Measurements from ENCODE around the gene PPP1R13B.

Gene PPP1R13B

GRCh38 chr14:103708750-103709187, 138.6 kb downstream of the PPP1R13B start:
- DNase-seq: no peak

- DNase-seq: no peak
These were observed 139.8 kb downstream of the PPP1R13B start for GRCh38 chr14:103707329-103708263.

DNA sequence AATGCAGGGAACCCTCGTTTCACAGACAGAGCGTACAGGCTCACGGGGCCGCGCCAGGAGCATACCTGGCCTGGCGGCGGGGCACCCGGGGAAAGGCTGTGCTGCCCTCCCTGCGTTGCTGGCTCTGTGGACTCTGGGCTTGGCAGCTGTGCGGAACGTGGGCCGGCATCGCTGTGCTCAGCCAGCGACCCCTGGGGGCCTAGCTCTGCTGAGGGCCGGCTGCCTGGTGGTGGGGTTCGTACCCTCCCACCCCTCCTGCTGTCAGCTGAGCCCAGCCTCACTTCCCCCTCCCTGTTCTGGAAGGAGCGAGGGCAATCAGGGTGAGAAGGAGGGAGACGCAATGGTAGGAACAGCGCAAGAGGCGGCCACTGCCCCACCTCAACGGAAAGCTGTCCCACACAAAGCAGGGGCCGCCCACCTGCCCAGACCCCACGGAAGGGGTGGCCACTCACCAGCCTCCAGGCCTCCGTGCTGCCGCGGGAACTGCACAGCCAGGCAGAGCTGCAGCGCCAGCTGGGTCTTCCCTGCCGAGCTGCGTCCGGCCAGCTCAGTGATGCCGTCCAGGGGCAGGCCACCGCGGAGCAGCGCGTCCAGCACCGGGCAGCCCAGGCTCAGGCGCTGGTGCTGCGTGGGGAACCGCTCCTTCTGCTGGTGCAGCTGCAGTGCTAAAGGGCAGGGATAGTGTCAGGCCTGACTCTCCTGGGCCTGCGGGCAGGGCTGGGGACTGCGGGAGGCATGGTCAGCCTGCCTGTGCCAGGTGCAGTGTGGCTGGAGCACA, 140.6 kb downstream of the PPP1R13B start:
- DNase-seq: no peak

DNA sequence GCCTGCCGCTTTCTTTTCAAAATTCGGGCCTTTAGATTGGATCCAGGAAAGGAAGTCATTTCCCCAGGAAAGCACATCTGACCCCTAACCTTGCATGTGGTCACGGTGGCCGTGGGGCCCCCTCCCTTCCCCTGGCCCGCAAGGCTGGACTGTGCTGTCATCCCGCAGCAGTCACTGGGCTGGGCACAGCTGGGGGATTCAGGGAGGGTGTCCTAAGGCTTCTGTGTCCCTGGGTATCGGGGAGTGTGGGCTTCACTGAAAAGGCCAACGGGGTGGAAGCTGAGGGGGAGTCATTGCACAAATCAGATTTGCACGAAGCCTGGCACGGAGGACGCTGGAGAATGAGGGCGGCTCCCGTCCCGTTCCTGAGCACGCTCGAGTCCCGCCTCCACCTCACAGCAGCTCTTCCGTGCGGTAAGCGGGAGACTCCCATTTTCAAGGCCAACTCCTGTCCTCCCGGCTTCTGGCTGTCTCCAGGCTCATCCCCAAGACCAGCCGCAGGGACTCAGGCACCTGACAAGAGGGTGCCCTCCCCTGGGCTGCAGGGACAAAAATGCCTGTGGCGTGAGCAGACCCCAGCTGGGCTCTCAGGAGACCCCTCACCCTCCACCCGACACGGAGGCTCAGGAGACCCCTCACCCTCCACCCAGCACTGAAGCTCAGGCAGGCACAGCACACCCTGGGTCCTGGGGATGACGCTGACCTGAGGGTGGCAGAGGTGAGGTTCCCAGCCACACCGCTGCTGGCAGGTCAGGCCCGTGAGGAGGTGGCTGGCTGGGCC, 141.7 kb downstream of the PPP1R13B start:
- DNase-seq: no peak

DNA sequence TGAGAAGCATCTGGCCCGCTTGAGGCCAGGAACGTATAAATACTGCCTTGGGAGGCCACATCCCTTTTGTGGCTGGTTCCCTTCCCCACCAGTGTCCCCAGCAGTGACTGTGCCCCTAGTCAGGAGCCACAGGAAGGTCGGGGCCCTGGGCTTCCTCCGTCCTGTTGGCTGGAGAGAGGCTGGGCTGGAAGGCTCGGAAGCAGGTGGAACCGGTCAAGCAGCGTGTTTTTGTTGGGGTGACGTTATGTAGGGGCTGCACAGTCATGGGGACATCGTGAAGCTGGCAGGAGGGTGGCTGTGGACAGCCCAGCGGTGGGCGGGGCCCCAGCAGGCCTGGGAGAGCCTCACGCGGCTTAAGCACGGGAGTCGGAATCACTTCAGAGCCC, 142.3 kb downstream of the PPP1R13B start:
- no peak for DNase-seq

DNA sequence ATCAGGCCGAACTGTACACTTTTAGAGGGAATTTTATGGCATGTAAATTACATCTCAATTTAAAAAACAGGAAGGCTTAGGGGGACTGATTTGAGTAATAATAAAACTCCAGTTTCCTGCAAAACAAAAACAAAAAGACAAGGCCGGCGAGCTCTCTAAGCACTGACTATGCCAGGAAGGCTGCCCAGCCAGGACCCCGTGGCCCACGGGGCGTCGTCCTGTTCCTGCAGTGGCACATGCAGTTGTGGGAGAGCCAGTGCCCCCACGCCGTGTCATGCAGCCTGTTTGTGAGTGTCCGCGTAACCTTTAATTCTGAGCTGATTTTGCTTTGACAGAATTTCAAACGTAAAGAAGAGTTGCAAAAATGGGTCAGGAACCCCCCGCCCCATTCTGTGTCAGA, 142.7 kb downstream of the PPP1R13B start:
- no peak for DNase-seq

DNA sequence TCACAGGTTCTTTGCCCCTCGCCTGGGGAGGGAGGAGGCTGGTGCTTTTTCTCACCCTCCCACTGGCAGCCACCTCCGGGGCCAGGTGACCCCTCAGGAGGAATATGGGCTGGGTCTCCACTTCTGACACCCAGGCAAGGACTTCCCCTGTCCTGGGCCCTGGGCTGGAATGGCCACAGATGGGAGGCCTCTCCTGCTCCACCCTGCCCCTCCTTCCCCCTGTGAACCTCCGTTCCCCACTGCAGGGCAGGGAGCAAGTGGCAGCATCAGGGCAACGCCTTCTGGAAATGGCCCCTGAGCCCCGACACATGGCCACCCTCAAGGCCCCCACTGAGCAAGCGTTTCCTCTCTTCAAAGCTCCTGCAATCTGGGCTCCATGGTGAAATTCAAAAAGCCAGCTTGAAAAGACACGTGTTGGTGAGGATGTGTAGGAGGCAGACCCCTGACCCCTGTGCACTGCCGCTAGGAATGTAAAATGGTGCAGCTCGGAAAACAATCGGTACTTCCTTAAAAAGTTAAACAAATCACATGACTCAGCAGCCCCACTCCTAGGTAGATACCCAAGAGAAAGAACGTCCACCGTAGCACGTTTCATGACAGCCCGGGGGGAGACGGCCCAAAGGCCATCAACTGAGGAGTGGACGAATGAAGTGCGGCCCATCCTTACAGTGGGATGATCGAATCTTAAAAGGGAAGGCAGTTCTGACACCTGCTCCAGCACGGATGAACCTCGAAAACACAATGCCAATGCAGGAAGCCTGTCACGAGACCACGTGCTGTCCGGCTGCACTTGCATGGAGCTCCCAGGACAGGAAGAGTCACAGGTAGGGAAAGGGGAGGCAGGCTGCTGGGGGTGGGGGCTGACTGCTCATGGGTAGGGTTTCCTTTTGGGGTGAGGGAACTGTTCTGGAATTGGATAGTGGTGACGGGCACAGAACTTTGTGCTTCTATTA, 143.7 kb downstream of the PPP1R13B start:
- DNase-seq: no peak

DNA sequence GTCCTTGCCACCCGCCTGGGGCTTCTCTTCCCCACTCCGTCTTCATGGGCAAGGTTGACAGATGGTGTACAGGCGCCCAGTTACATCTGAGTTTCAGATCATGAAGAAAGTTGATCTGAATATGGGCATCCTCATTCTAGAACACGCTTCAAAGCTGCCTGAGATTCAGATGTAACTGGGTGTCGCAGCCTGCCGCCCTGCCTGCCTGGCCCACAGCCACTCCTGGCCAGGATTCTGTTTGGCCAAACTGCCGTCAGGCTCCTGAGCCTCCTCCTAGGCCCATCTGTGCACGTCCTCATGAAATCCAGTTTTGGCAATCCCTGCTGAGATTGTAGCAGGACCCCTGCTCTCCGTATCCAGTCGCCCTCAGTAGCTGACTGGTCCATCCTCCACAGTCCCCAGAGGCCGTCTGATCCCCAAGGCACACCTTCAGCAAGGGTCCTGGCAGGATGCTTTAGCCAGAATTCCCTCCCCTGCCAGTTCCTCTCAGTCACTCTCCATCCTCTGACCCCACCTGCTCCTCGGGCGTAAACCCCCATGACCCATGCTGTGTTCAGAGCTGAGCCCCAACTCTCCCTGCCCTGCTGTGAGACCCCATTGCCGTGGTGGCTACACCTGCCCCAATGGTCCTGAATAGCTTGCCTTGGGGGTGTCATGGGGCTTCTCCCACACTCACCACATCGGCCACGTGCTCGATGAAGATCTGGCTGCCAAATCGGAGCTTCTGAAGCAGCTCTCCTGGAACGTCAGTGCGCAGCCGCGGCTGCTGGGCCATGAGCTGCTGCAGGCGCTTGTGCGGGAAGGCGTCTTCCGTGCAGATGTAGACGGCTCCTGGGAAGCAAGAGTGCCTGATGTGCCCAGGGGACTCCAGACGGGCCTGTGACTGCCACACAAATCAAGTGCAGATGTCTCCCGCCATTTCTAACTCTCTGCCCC, 144.6 kb downstream of the PPP1R13B start:
- no peak for DNase-seq

GRCh38 chr14:103702095-103702494, 145.3 kb downstream of the PPP1R13B start:
- DNase-seq: no peak

- DNase-seq: no peak
These were observed 146.5 kb downstream of the PPP1R13B start for GRCh38 chr14:103700753-103701490.

- no peak for DNase-seq
These were observed 147.2 kb downstream of the PPP1R13B start for GRCh38 chr14:103699901-103700752.

DNA sequence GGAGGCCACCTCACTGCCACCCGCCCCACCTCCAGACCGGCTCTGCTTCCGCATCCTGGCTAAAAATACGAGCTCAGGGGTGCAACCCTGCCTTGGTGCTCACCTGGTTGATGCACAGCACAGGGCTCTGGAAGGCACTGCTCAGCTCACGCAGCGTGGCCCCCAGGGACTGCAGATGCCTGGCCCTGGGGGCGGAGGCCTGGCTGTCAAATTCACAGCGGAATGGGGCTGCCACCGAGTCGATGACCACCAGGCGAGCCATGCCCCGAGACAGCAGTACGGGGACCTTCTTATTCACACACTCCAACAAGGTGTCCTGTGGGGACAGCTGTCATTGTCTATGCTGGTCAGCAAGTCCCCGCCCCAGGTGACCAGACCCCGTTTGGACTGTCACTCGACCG, 148.1 kb downstream of the PPP1R13B start:
- DNase-seq: no peak

DNA sequence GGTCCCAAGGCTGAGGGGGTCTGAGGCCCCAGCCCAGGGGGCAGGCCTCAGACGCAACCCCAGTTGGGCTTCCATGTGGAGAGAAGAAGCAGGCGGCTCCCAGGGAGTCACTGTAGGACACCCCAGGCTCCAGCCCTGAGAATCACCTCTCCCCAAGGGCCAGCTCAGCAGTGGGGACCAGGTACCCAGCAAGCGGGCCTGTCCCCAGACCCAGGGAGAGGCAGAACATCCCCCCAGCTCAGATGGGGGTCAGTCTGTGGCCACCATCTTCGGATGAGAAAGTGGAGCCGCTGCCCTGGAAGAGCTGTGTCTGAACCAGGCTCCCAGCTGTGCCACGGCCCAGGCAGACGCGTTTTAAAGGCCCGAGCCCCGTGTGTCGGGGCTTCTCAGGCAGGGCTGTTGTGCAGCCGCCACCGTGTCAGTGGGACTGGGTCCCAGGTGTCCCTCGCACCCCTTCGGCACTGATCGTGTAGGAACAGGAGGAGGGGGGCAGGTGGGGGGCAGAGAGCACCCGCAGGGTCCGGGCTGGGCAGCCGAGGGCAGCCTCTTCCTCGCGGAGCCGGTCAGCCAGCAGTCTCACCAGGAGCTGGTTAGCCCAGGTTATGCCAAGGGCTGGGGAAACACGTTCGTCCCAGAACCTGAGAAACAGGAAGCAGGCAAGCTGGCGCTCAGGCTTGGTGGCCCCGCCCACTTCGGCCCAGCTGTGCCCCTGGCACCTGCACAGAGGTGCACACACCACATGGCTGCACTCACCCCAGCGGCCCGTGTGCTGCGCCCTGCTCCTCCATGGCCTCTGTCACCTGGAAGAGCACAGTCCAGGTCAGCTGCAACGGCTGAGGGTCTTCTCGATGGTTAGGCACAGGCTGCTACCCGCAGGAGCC, 148.8 kb downstream of the PPP1R13B start:
- DNase-seq: no peak

DNA sequence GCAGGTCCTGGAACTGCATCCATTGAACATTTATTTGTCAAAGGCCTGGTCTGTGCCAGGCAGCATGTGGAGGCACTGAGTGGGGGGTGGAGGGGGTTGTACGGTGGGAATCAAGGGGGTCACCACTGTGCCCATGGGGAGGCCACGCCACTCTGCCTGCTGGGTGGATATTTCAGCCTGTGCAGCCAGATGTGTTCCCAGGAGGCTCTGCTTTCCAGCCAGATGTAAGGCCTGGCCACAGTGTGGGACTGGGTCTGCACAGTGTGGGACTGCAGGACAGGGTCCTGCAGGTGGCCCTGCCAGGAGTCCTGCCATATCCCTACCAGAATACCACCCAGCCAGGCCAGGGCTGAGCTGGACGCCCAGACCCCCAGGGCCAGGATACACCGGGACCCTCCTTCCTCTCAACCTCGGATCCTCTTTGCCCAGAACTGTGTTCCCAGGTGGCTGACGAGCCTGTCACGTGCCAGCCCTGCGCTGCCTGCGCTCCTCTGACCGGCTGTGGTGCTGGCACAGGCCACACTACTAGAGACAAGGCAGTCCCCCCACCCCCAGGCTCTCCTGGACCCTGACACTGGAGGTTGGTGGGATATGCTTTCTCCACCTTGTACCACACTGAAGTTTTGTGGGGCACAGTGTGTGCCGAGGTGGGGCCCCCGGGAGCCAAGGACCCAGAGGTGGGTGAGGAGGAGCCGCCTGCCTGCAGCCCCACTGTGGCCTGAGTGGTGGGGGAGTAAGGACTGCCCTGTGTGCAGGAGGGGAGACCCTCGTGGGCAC, 149.6 kb downstream of the PPP1R13B start:
- no peak for DNase-seq

- DNase-seq: no peak
These were observed 150.2 kb downstream of the PPP1R13B start for GRCh38 chr14:103697206-103697602.

- DNase-seq: no peak
These were observed 150.8 kb downstream of the PPP1R13B start for GRCh38 chr14:103696466-103697071.

DNA sequence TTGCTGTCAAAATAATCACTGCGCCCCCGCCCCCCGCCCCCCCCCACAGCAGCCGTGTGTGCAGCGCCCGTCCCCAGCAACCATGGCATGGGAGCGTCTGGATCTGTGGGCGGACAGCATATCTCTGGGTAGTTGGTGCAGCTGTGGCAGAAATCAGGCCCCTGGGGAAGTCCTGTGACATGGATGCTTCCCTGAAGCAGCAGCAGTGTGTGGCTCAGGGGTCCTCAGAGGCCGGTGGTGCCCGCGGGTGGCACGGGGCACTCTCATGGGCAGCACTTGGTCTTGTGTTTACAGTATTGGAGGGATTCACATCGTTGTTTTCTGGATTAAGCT, 151.3 kb downstream of the PPP1R13B start:
- DNase-seq: no peak
